ENCODE results near the gene DPP6.

DPP6 gene

DNA sequence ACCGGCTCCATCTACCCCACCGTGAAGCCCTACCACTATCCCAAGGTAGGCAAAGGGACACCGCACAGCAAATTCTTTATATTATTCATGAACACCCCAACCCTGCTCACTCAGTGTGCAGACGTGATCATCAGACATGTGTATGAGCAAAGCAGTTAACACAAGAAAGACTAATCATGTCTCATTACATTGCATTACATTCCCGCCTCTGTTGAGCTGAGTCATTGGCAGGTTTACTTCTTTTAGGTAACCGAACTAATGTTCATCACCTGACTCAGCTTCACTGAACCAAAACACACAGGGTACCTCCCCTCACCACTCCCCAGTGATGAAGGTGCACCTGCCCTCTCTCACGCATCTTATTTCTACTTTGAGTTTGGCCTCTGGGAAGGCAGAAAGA lies 717.3 kb downstream of the DPP6 start:
- DNase-seq (ENCODE audit: low read depth): no peak

DNA sequence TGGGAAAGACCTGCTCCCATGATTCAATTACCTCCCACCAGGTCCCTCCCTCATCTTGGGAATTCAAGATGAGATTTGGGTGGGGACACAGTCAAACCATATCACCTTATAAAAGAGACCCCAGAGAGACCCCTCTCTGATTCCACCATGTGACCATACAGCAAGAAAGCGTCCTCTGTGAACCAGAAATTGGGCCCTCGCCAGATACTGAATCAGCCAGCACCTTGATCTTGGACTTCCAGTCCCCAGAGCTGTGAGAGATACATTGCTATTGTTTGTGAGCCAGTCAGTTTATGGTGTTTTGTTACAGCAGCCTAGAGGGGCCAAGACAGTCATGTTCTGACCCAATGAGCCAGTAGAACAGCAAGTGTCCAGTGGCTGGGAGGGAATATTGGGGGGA lies 718.2 kb downstream of the DPP6 start:
- no peak for DNase-seq (ENCODE audit: low read depth)

DNA sequence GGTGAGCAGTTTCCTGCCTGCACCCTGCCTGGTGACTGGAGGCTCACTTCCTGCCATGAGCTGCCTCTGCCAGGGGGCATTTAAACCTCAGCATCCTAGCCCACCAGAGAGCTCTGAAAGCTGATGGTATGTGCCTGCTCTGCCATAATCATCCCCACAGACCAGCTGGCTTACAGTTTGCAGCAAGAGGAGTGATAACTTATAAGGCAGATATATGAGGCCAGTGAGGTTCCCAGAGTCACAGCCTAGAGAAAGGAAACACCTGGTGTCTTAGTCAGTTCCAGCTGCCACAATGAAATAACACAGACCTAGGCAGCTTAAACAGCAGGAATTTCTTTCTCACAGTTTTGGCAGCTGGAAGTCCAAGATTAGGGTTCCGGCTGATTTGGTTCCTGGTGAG lies 718.8 kb downstream of the DPP6 start:
- no peak for DNase-seq (ENCODE audit: low read depth)

DNA sequence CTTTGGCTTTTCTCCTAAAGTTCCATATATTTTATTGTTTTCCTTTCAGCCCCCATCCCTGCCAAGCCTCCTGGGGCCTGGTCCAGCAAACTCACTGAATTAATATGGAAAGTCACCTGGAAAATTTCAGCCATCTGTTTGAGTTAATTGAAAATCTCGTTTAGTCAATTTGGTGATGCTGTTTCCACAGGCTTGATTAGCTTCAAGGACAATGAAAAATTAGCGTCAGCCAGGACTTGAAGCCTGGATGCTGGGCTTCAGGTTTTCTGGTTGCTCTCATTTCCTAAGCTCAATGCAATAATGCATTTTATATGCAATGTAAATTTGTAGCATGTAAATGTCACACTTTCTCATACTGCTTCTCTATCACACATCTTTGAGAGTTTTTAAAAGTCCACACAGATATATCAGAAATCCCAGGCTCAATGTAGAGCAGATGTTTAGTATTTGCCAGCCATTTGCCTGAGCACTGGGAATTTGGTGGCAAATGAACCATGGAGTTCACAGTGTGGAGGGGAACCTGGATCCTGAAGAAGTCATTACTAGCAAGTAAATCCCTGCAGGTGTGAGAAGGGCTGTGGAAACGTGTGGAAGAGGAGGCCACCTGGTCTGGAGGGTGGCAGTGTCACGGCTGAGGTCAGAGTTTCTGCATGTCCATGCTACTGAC lies 722.2 kb downstream of the DPP6 start:
- DNase-seq (ENCODE audit: low read depth): no peak

DNA sequence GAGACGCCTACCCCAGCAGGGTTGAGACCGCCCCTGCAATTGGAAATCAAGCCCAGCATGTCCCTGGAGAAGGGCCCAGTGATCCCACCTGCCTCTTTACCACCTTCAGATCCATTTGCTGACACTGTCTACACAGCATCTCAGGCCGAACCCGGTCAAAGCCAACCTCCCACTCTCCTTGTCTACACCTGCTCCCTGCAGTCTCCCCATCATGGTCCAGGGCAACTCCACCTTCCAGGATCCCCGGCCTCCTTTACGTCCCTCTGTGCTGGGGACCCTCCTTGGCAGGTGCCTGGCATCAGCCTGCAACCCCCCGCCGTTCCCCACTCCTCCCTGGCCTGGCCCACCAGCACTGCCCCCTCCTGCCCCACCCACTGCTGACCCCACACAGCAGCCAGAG lies 723.5 kb downstream of the DPP6 start:
- DNase-seq (ENCODE audit: low read depth): no peak

DNA sequence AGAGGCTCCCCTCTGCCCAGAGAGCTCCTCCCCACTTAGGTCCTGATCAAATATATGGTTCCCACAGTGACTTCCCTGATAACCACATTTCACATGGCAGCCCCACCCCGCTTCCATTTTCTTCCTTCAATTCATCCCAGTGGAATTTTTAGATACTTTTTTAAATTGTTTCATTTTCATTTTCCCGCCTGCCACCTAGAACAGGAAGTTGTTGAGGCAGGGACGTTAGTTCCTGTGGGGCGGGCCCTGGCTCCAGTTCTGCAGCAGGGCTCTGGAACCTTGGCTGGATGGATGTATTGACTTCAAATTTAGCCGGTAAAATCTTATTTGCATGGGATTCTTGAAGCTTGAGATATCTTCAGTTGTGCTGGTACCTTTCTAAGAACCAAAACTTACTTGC lies 724.2 kb downstream of the DPP6 start:
- DNase-seq (ENCODE audit: low read depth): no peak

DNA sequence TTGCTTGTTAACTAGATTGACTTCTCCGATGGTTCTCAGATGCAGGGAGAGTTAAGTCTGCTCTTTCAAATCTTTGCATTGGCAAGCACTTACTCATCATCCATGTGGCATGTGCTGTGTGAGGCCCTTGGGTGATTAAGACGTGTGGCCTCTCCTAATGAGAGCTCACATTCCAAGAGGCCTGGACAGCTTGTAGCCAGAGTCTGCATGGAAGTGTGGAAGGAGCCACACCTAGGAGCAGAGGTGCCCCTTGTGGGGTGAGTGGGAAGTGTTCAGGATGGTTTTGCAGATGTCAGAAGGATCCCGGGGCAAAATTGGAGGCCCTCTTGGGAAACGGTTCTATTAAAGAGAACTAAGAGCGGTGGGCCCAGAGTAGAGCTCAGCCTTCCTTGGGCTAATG lies 724.8 kb downstream of the DPP6 start:
- no peak for DNase-seq (ENCODE audit: low read depth)

DNA sequence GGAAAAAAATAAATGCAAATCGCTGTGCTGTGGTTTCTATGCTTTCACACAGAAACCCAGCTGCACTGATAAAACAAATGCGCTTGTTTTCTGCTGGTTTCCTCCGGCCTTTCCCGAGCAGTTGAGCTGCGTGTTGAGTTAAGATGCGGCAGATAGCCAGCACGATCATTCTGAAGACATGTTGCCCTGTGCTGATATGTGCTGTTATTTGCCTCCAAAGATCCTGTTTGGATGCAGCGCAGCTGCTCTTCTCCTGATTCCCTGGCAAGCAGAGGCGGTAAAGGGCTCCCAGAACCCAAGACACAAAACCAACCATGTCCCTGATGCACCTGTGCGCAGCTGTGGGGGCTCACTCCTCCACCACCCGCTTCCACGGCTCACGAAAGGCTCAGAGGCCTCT lies 725.3 kb downstream of the DPP6 start:
- no peak for DNase-seq (ENCODE audit: low read depth)

DNA sequence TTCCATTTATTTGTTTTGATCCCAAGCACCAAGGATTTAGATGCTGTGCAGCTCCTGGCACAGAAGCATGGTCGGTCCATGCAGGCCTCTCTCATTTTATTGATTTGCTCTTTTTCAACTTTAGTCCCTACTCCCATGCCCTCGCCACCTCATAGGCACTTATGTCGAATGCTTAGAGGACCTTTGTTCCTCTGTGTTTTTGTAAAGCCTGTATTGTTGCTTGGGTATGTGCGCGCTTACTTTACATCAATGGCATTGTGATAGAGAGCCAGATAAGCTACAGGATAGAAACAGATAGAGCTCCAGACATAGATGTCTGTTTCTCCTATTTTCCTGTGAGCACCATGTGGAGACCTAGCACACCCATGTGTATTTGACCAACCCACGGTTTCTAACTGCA lies 725.7 kb downstream of the DPP6 start:
- DNase-seq (ENCODE audit: low read depth): no peak

DNA sequence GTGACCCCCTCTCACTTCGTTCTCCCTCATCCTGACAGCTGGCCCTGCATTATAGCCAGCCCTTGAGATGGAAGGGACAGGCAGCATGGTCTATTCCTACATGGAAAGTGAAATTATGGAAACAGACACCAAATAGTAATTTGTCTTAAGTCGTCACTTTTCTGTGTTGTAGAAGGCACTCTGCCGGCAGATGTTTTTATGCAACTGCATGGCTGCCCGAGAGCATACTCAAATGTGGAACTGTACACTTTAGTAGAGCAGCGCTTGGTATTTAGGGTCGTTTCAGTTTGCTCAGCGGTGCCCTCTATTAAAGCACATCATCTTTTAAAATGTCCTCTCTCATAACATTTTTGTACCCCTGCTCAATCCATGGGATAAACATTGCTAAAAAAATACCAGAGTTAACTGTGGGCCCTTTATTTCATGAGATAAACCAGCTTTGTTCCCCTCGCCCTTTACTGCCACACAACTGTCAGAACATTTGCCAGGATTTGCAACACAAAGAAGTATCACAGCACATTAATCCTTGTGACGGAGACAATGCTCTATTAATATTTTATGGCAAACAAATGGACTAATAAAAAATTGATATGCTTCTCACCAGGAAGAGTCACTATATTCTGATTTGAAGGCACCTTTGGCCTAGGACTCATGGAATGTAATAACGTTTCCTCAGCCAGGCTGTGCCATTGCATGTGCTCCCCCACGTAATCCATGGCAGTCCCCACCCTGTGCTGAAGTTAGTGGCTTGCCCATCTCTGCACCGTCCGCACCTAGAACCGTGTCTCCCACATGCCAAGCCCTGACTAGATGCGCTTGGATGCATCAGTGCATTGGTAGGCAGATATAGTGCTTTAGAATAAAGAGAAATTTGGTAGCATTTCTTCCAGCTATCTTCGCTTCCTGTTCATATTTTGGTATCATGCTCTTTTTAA lies 729.4 kb downstream of the DPP6 start:
- DNase-seq (ENCODE audit: low read depth): no peak

DNA sequence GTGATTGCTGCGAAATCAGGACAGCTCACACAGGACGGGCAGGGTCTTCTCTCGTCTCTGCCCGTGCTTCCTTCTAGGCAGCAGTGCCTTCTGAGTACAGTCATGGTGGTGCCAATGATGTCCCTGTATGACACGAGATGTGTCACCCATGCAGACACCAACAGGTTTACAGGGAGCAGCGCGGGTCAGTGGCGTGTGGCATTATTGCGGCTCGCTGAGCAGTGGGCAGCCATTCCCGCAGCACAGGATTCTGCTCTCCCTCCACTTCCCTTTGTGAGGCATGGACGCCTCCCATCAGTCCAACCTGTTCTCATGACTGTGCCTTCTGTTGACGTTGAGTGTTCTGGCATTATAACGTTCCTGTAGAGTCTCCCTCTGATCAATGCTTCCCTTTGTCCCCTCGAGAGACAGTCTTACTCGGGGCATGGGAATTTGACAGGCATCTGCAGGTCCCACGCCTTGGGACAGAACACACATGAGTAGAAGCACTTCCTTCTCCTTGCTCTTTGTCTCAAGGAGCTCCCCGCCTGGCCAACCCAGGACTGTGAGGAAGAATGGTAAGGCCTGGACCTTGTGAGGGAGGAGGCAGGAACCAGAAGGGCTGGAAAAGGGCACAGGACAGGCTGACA lies 731.2 kb downstream of the DPP6 start:
- no peak for DNase-seq (ENCODE audit: low read depth)

DNA sequence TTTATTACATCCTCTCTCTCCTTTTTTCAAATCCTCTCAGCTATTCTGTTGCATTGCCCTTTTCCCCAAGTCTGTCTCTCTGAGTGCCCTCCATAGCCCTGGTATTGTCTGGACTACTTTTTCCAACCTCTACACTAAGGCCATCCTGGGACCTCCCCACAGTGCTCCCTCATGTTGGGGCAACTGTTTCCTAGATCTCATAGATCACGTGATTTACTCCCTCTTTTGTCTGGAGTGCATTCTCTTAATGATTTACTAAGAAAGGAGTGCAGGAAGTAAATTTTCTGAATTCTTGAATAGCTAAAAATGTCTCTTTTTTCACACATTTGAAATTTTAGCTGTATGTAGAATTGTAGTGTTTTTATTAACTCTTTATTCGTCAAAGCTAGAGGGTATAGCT lies 733.7 kb downstream of the DPP6 start:
- DNase-seq (ENCODE audit: low read depth): no peak

DNA sequence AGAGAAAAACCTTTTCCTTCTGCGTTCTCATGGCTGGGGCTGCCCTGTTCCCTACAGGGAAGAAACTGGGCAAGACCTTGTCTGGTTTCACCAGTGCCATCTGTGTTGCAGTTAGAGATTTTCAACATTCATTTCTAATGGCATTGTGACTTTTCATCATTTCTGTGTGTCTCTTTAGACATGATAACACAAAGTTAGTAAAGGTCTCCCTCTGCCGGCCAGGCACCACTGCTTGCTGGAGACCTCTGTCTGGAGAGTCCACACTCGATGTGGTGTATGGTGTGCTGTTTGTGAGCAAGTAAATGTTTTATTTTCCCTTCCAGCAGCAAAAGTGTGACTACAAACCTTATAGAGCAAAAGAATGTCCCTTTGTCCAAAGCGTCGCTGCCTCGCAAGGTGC lies 737.2 kb downstream of the DPP6 start:
- no peak for DNase-seq (ENCODE audit: low read depth)

DNA sequence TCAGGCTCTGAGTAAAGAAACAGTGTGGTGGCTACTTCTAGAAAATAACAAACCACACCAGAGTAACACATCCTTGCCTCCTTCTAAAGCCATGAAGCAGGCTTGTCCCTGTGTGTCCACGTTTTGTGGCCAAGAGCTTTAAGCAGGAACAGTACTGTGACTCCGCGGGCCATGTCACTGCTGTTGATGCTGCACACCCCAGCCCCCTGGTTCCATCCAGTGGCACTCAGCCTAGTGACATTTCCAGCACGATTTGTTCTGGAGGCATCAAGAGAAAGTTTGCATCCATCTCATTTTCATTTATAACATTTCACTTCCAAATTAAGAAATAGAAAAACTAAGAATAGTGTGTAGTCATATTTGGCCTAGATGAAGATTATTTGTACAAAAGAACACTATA lies 739.4 kb downstream of the DPP6 start:
- no peak for DNase-seq (ENCODE audit: low read depth)

DNA sequence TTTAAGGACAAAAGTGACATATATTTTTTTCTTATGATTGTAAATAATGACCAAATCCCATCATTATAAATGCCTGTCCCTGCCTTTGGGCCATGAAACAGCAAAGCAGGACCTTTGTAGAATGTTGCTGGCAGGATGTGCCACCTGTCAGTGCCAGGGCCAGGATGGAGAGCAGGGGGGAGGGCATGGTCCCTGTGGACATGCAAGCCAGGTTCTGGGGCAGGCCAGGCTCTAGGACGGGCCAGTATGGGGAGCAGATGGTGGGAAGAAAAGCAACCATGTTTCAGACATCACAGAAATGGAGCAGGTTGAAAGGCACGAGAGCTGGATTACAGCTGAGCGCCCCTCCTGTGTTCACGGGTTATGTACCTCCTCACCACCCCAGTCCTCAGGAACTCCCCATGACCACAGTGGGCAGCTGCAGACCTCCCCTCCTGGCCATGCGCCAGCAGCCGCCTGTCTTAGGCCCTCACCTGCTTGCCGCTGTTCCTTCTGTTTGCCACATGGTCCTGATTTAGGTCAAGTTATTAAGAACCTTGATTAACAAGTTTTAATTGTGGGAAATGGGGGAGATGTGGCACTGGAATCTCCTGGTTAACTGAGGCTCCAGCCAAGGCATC lies 740.3 kb downstream of the DPP6 start:
- no peak for DNase-seq (ENCODE audit: low read depth)

DNA sequence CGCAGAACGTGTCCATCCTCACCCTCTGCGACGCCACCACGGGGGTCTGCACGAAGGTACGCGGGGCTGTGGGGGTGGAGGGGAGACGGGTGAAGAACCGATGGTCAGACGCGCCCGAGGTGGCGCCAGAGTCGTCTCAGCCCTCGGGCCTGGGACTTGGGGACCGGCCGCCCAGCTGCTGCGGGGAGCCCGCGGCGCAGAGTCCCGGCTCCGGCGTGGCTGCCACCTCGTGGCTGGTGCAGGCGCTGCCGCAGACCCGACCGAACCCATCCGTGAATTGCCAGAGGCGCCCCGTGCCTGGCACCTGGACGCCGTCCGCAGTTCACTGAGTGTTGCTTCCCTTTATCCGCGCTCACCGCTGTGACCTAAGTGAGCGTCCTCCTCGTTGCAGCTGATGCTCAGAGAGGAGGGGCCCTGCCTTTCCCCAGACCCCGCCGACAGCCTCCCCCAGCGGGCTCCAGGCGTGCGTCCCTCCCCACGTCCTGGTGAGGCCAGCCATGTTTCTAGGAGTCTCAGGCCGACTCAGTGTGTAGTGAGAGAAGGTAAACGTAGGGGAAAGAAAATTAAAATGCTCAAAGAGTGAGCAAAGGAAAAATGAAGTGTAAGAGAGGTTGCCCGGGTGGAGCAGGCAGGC lies 742.1 kb downstream of the DPP6 start:
- no peak for DNase-seq (ENCODE audit: low read depth)

DNA sequence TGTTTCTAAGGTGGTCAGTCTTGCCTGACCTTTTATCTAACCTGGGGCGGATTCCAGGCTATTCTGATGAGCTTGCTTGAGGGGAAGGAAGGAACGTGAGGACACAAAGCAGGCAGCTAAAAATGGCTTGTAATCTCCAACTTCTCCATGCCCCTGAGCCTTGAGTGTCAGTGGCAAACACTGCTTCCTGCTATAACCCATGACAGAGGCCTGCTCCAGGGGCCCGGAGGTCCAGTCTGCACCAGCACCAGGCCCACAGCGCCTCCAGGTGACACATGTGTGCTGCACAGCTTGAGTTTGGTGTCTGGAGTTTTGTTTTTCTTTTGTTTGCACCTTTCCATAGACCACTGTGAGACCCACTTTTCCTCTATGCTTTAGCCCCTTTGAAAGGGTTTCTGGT lies 742.8 kb downstream of the DPP6 start:
- DNase-seq (ENCODE audit: low read depth): no peak

DNA sequence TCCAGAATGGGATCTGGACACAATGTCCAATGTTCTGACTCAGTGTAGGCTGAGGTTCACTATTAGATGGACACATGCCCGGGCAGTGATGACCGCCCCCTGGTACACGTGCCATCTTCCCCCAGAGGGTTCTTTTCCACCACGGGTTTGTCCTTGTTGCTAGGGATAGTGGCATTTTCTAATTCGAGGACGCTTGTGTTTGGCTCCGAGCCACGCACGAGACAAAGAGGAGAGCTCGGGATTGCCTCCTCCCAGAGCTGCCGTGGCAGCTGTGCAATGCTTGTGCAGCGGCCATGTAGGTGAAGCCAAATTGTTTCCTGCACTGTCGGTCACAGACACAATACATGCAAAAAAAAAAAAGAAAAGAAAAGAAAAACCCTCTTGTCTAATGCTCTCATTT lies 743.2 kb downstream of the DPP6 start:
- no peak for DNase-seq (ENCODE audit: low read depth)

DNA sequence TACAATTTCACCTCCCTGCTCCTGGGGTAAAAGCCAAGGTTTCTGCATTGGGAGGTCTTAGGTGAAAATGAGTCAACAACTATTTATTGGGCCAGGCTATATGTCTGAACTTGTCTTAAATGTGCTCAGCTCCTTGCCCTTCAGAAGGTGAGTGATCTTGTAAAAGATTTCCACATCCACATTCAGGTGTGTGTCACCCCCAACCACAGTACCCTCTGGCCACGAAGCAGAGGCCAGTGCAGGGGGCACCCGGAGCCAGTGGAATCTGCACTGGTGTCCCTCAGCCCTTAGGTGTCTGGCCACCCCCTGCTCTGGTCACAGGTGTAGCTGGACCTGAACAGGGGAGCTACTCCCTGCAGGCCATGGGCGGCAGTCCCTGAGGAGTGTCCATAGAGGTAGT lies 752.3 kb downstream of the DPP6 start:
- DNase-seq (ENCODE audit: low read depth): no peak

DNA sequence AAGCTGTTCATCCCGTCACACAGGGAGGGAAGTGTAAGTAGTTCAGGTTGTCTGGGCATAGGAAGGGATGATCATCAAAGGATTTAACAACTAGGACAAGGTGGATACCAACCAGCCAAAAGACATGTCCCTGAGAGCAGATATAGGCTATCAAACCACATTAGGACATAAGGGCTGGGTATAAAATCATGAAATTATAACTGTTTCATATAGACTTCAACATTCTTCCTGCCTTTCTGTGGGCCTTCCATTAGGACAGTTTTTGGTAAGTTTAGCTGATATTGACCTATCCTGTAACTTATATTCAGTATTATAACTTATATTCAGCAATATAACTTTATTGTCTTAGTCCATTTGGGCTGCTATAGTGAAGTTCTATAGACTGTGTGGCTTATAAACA lies 759.8 kb downstream of the DPP6 start:
- no peak for DNase-seq (ENCODE audit: low read depth)

DNA sequence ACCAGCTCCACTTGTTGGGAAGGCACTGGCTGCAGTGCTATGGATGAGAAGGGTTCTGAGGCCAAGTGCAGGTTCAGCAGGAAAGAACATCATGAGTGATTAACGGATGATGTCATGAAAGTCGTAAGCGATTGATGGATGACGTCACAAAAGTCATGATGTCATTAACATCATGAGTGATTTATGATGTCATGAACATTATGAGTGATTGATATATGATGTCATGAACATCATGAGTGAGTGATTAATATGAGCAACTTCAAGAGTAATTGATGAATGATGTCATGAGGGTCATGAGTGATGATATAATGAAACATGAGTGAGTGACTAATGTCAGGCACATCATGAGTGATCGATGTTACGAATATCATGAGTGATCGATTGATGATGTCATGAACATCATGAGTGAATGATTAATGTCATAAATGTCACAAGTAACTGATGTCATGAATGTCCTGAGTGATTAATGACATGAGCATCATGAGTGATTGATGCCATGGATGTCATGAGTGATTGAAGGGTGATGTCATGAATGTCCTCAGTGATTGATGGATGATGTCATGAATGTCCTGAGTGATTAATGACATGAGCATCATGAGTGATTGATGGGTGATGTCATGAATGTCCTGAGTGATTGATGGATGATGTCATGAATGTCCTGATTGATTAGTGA lies 765.2 kb downstream of the DPP6 start:
- no peak for DNase-seq (ENCODE audit: low read depth)

DNA sequence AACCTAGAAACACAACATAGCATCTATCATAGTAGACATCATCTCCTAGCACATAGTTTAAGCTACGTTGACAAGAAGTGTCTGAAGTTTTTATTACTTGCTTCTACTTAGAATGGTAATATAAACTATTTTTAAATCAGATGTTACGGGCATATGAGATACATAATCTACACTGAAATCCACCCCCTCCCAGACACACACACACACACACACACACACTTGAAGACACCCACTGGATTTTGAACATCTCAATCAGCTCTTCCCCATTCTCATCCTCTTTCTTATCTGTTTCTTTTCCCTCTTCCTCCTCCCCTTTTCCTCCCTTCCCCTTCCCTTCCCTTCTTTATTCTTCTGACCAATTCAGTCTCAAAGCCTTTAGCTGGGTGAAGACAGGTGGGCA lies 774.8 kb downstream of the DPP6 start:
- DNase-seq (ENCODE audit: low read depth): no peak

Measured in stimulated activated CD8-positive, alpha-beta memory T cell treated with anti-CD3 and anti-CD28 coated beads, Interleukin-12 subunit alpha, Interleukin-12 subunit beta, amount 100 ng/mL, for 1 hour (primary cell).